ENCODE data around the gene SLC29A1.

DNA sequence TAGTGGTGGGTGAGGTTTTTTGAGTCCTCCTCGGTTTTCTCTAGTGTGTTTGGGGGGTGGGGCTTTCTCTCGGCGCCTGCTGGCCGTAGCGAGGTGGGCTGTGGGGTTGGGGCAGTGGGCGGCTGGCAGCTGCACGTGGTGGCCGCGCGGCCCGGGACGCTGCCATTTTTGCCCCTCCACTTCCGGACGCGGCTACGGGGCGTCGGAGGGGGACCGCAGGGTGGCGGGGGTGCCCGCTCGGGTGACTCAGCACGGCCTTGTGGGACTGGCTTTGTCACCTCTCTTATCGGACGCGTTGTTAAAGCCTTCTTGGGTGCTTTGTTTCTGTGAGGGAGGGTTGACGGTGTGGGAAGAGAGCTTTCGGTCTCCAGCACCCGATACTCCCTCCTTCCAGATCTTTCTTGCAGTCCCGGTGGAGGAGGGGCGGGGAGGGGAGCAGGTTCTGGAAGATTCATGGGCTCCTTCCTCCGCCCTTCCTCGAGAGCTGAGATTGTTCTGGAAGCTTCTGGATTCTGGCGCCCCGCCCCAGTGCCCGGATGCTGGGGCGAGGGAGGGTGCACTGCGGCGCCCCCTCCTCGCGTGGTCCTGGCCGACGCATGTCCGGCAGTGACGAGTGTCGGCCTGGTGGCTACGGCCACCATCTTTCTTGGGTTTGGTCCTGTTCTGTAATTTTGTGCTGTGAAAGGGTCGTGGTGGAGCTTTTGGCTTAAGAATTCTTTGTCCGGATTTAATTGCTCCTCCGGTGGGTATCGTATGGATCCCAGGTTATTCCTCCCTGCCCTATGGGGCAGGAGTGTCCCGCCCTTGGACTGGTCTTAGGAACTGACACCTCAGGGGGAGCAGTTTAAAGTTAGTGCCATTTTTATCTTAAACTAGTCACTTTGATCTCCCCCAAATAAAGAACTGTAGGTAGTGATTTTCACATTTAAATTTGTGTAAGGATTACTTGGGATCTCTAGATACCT lies 24.2 kb downstream of the SLC29A1 start:
- no peak for TF ChIP-seq NANOG (IDR thresholded peaks at IDR 0.05; ENCODE audit: insufficient read depth, low read depth, low read length, poor library complexity, severe bottlenecking)
- TF ChIP-seq, protein P1, sequence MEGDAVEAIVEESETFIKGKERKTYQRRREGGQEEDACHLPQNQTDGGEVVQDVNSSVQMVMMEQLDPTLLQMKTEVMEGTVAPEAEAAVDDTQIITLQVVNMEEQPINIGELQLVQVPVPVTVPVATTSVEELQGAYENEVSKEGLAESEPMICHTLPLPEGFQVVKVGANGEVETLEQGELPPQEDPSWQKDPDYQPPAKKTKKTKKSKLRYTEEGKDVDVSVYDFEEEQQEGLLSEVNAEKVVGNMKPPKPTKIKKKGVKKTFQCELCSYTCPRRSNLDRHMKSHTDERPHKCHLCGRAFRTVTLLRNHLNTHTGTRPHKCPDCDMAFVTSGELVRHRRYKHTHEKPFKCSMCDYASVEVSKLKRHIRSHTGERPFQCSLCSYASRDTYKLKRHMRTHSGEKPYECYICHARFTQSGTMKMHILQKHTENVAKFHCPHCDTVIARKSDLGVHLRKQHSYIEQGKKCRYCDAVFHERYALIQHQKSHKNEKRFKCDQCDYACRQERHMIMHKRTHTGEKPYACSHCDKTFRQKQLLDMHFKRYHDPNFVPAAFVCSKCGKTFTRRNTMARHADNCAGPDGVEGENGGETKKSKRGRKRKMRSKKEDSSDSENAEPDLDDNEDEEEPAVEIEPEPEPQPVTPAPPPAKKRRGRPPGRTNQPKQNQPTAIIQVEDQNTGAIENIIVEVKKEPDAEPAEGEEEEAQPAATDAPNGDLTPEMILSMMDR (IDR thresholded peaks at IDR 0.05; ENCODE audit: control extremely low read depth in 1 of 3, insufficient read depth in 1 of 3, low read depth in 1 of 3, low read length in 3 of 3), result no peak
- no peak for TF ChIP-seq SP2 (IDR thresholded peaks at IDR 0.05; ENCODE audit: low read length)
- TF ChIP-seq CBX5 (IDR thresholded peaks at IDR 0.05; ENCODE audit: low read depth, low read length), result no peak
- TF ChIP-seq SUZ12 (IDR thresholded peaks at IDR 0.05; ENCODE audit: low read length), result no peak
- TF ChIP-seq POLR2AphosphoS5 (IDR thresholded peaks at IDR 0.05; ENCODE audit: low read depth, low read length), result peak; percentile 89; the same call in 1 of the 2 replicates
- TF ChIP-seq CEBPB (IDR thresholded peaks at IDR 0.05; ENCODE audit: low read depth, low read length), result no peak
- TF ChIP-seq RBBP5 (IDR thresholded peaks at IDR 0.05; ENCODE audit: borderline replicate concordance, low read depth, low read length), result no peak
- TF ChIP-seq GABPA (IDR thresholded peaks at IDR 0.05; ENCODE audit: borderline replicate concordance, insufficient read depth, low read length), result no peak
- TF ChIP-seq SRF (IDR thresholded peaks at IDR 0.05; ENCODE audit: low read depth, low read length), result no peak
